K562 (cell line): ENCODE results near the gene FAM151A. TPM values are rescaled to one million over a fixed set of nuclear protein-coding genes. Genes with fewer than 3 reads are reported as not detected.

ENCODE experiments used
- ATAC-seq: fragments of 200-7000 bp; cut with Tn5 transposase; 3 replicates; pipeline ENCODE4 v1.9.1; 2020; ENCODE audit warnings: moderate library complexity
- BruUV-seq: library from RNA; stranded (reverse); fragments of 400-500 nt; replicated peaks from 2 replicates; lab custom pipeline; 2021; lab: Mats Ljungman, UMichigan
- CTCF ChIA-PET: fragments of 300-600 bp; formaldehyde crosslinking; extraction: SDS; loops from one replicate; lab custom pipeline; 2021; ENCODE audit warnings: low intra/inter-chr PET ratio; lab: Yijun Ruan, JAX
- POLR2A ChIA-PET: fragments of 300-600, 350-650 bp; sonication (Branson Sonifier 250); formaldehyde crosslinking; extraction: SDS; loops from one replicate; lab custom pipeline; 2021; ENCODE audit warnings: antibody characterized with exemption, inconsistent platforms; lab: Yijun Ruan, JAX
- DNase-seq, 4 experiments: peaks; one replicate each; pipeline versions ENCODE4 v3.0.0 to v3.0.0-alpha.2; 2011 to 2018; ENCODE audit warnings: low spot score in 3 of 4, mixed read lengths in 3 of 4; ENCODE audit errors: extremely low read depth in 1 of 4
- FAIRE-seq: peaks from 2 replicates; lab custom pipeline; 2011; peaks lifted over from hg19 to GRCh38; lab: Jason Lieb, UNC
- H2AFZ ChIP-seq: 2 replicates; pipeline ENCODE4 v1.6.0; 2011; ENCODE audit warnings: low read depth, low read length, control low read depth, inconsistent platforms
- H3K27ac ChIP-seq: fragments of 200-600 bp; 3 replicates; pipeline ENCODE4 v1.8.0; 2011; ENCODE audit warnings: low read depth, mild to moderate bottlenecking, control low read depth, inconsistent platforms, low read length, moderate library complexity, mixed read lengths; ENCODE audit errors: extremely low read depth
- H3K27me3 ChIP-seq, 2 experiments: fragments of 300-600 bp in 1 of 2; 2 replicates in 1 of 2; 3 replicates in 1 of 2; pipeline versions ENCODE4 v1.6.0 to v1.8.0; 2011; ENCODE audit warnings: inconsistent platforms in 2 of 2, low read length in 2 of 2, mild to moderate bottlenecking in 1 of 2, mixed read lengths in 1 of 2, moderate library complexity in 1 of 2; ENCODE audit not compliant: control insufficient read depth in 2 of 2, insufficient read depth in 2 of 2
- H3K36me3 ChIP-seq: fragments of 300-600 bp; 3 replicates; pipeline ENCODE4 v1.8.0; 2011; ENCODE audit warnings: mild to moderate bottlenecking, low read length, inconsistent platforms; ENCODE audit not compliant: control insufficient read depth, insufficient read depth
- H3K4me1 ChIP-seq, 2 experiments: fragments of 200-600 bp in 1 of 2; replicated peaks in 1 of 2; 2 replicates in 1 of 2; 3 replicates in 1 of 2; pipeline versions ENCODE4 v1.5.1 to v1.8.0; 2011; ENCODE audit warnings: inconsistent platforms in 2 of 2, low read length in 2 of 2, mild to moderate bottlenecking in 1 of 2, mixed read lengths in 1 of 2, moderate library complexity in 1 of 2; ENCODE audit not compliant: control insufficient read depth in 2 of 2, insufficient read depth in 2 of 2
- H3K4me2 ChIP-seq: 2 replicates; pipeline ENCODE4 v1.6.1; 2011; ENCODE audit warnings: low read length, control low read depth, inconsistent platforms, mixed read lengths; ENCODE audit not compliant: insufficient read depth
- H3K4me3 ChIP-seq: fragments of 200-600 bp; sonication (generic), shearing (Covaris generic); 2 replicates; pipeline ENCODE4 v1.5.1; 2016; ENCODE audit warnings: control low read depth, inconsistent platforms
- H3K79me2 ChIP-seq: fragments of 200-600 bp; 3 replicates; pipeline ENCODE4 v1.8.0; 2011; ENCODE audit warnings: low read length, inconsistent platforms; ENCODE audit not compliant: control insufficient read depth, insufficient read depth
- H3K9ac ChIP-seq, 2 experiments: 2 replicates each; pipeline versions ENCODE4 v1.6.0 to v1.6.1; 2011; ENCODE audit warnings: low read depth in 2 of 2, low read length in 2 of 2, control low read depth in 1 of 2, inconsistent platforms in 1 of 2, mild to moderate bottlenecking in 1 of 2, mixed read lengths in 1 of 2; ENCODE audit not compliant: insufficient read depth in 1 of 2
- H3K9me1 ChIP-seq: one replicate; pipeline ENCODE4 v1.6.0; 2011; ENCODE audit warnings: inconsistent platforms, mild to moderate bottlenecking, low read length, moderate library complexity; ENCODE audit not compliant: control insufficient read depth, insufficient read depth
- H3K9me3 ChIP-seq: replicated peaks from 2 replicates; pipeline ENCODE4 v1.5.1; 2011; ENCODE audit warnings: low read depth, low read length, inconsistent platforms; ENCODE audit not compliant: control insufficient read depth, insufficient read depth
- H4K20me1 ChIP-seq: replicated peaks from 2 replicates; pipeline ENCODE4 v1.6.1; 2011; ENCODE audit warnings: low read length, inconsistent platforms, mixed read lengths; ENCODE audit not compliant: control insufficient read depth, insufficient read depth
- ADNP ChIP-seq: fragments of 200-800 bp; sonication (Bioruptor generic); IDR thresholded peaks from 2 replicates; pipeline ENCODE4 v1.6.1; 2016; ENCODE audit warnings: missing genetic modification characterization, missing compliant biosample characterization
- ATF1 ChIP-seq, 2 experiments: fragments of 450-650 bp in 1 of 2; IDR thresholded peaks; 2 replicates each; pipeline ENCODE4 v1.6.1; 2016; ENCODE audit warnings: missing compliant biosample characterization in 1 of 2, missing genetic modification characterization in 1 of 2
- CLOCK ChIP-seq: fragments of 250-450 bp; sonication (Bioruptor Pico); IDR thresholded peaks from 2 replicates; pipeline ENCODE4 v1.4.0; 2020; ENCODE audit warnings: mild to moderate bottlenecking, moderate library complexity, borderline replicate concordance
- EP400 ChIP-seq: fragments of 450-650 bp; IDR thresholded peaks from 2 replicates; pipeline ENCODE4 v1.6.1; 2017; ENCODE audit warnings: antibody characterized with exemption, mild to moderate bottlenecking, moderate library complexity
- LCOR ChIP-seq: sonication (generic); formaldehyde crosslinking; IDR thresholded peaks from 2 replicates; pipeline ENCODE4 v1.8.0; 2022; ENCODE audit warnings: mild to moderate bottlenecking, missing genetic modification reagents
- NFATC3 ChIP-seq: fragments of 450-650 bp; IDR thresholded peaks from 2 replicates; pipeline ENCODE4 v1.6.1; 2017; ENCODE audit warnings: mild to moderate bottlenecking
- SAFB2 ChIP-seq: fragments of 200-400 bp; formaldehyde crosslinking; IDR thresholded peaks from 2 replicates; pipeline ENCODE4 v1.6.1; 2018; ENCODE audit warnings: borderline replicate concordance, low read length, low read depth, moderate library complexity; ENCODE audit not compliant: severe bottlenecking
- SNIP1 ChIP-seq: fragments of 450-650 bp; IDR thresholded peaks from 2 replicates; pipeline ENCODE4 v1.7.1; 2017; ENCODE audit warnings: low read depth, mild to moderate bottlenecking
- USF2 ChIP-seq: sonication (generic); formaldehyde crosslinking; IDR thresholded peaks from 2 replicates; pipeline ENCODE4 v1.5.0; 2020; ENCODE audit warnings: missing genetic modification reagents
- ZEB2 ChIP-seq: fragments of 450-650 bp; IDR thresholded peaks from 2 replicates; pipeline ENCODE4 v1.6.1; 2016
- ZNF511 ChIP-seq: sonication (generic); formaldehyde crosslinking; IDR thresholded peaks from 2 replicates; pipeline ENCODE4 v1.8.0; 2022; ENCODE audit warnings: mild to moderate bottlenecking, missing genetic modification reagents
- ZNF551 ChIP-seq: fragments of 250-450 bp; sonication (Bioruptor Pico); IDR thresholded peaks from 2 replicates; pipeline ENCODE4 v1.5.0; 2021; ENCODE audit warnings: mild to moderate bottlenecking, moderate library complexity
- ZNF584 ChIP-seq: fragments of 200-800 bp; sonication (Bioruptor generic); IDR thresholded peaks from 2 replicates; pipeline ENCODE4 v1.6.1; 2016; ENCODE audit warnings: low read depth, mild to moderate bottlenecking, missing genetic modification characterization, missing compliant biosample characterization
- WGBS: fragments of 100-300 bp; shearing (Covaris generic); methylation state at CpG from one replicate; pipeline ENCODE4 v1.1.6; 2016; ENCODE audit warnings: low coverage, mixed read lengths; ENCODE audit not compliant: insufficient coverage; ENCODE audit errors: missing lambda C conversion rate; 5-methylcytosine and 5-hydroxymethylcytosine counted together
- in situ Hi-C: fragments of 300-500 bp; cut with MboI; formaldehyde crosslinking; loops from 4 replicates; pipeline ENCODE4 v1.15.0; 2018; ENCODE audit warnings: inconsistent platforms, mixed read lengths
- intact Hi-C: fragments of 100-400 bp; cut with micrococcal nuclease; formaldehyde crosslinking; loops from 2 replicates; pipeline ENCODE4 v1.14.2; 2022
- polyA plus RNA-seq, 8 experiments: library from polyadenylated mRNA; depleted of rRNA in 4 of 8; stranded (reverse) in 5 of 8; unstranded in 3 of 8; fragments of >200 nt; fragmentation: Nextera tagmentation in 2 of 8; fragmentation: Illumina TruSeq in 1 of 8; extraction: Ambion mirVana in 2 of 8; extraction: Trizol in 1 of 8; gene quantifications; 2 replicates each; pipeline versions ENCODE4 v1.2.1 to v1.2.3, GENCODE V29; 2011 to 2014; ENCODE audit warnings: inconsistent platforms in 1 of 8, missing spikeins in 1 of 8
- total RNA-seq, 7 experiments: library from RNA; depleted of rRNA in 6 of 7; stranded (reverse); fragments of >200 nt in 6 of 7; fragmentation: Illumina TruSeq in 2 of 7; extraction: Trizol in 2 of 7; gene quantifications; 2 replicates each; pipeline versions ENCODE4 v1.2.1 to v1.2.3, GENCODE V29; 2011 to 2021; ENCODE audit warnings: low replicate concordance in 1 of 7

FAM151A gene
- total and polyA plus RNA-seq, 9 of the 15 experiments (the other 6 are each of a cell fraction or from before 2014, with no cell fraction given), result not detected

- H3K27me3 ChIP-seq, result peaks cover 44 to 80% of the 10 kb centered on the region in 2 experiments
- ATAC-seq, result no peak
- H3K9me1 ChIP-seq, result no peaks in the 10 kb centered on the region
- TF ChIP-seq ATF1 (CRISPR knock-in tag; IDR thresholded peaks at IDR 0.05) (no peak), ATF1 (tag; IDR thresholded peaks at IDR 0.05) (no peak), ZNF511 (CRISPR knock-in tag) (no peak), EP400 (no peak), CLOCK (CRISPR knock-in tag) (no peak), SNIP1 (no peak), USF2 (CRISPR knock-in tag) (no peak), LCOR (no peak), ZNF584 (CRISPR knock-in tag) (no peak), NFATC3 (no peak), ZEB2 (no peak), ADNP (tag) (no peak), SAFB2 (no peak), ZNF551 (CRISPR knock-in tag) (no peak)
- TF ChIP-seq, all 486 proteins: peak for 0
- ChIA-PET CTCF (no interaction called here), POLR2A (no interaction called here)
- FAIRE-seq, result no peak
- Histone ChIP-seq H3K4me3 (no peak overlapping the region), H3K4me2 (no peak overlapping the region), H3K36me3 (no peaks in the 10 kb centered on the region), H3K79me2 (no peaks in the 10 kb centered on the region), H3K9ac (no peak overlapping the region), H2AFZ (no peak overlapping the region), H4K20me1 (no peaks in the 10 kb centered on the region), H3K4me1 (peaks cover 0 to 1% of the 10 kb centered on the region in 2 experiments; a peak in 2 of 5 replicates), H3K9me3 (no peaks in the 10 kb centered on the region), H3K27ac (no peak overlapping the region)
- intact Hi-C loops, result no loop called here
- no TSS peak for BruUV-seq
- DNase-seq, result no peak
- in situ Hi-C loops, result no loop called here
- 3% methylated on average over 8 of the region's 8 CpGs for WGBS
These were observed 8.8 kb downstream of the FAM151A start for GRCh38 chr1:54614563-54614962.
